SK-MEL-5 (cell line): Measurements from ENCODE around the gene TMEM158. TPM values are rescaled to one million over a fixed set of nuclear protein-coding genes. Genes with fewer than 3 reads are reported as not detected.

Experiments used
- DNase-seq: peaks from one replicate; pipeline ENCODE4 v3.0.0-alpha.2; 2016; ENCODE audit warnings: low read depth, low spot score
- in situ Hi-C: cut with HindIII; loops from 2 replicates; pipeline ENCODE4 v1.10.0; 2016; ENCODE audit warnings: low sequenced_read_pairs, high pct_unique_total_duplicates, low pct_unique_long_range_greater_than_20kb
- total RNA-seq: library from RNA; depleted of rRNA; stranded (reverse); fragments of >200 nt; shearing (Covaris generic); gene quantifications from 2 replicates; pipeline ENCODE4 v1.2.3, GENCODE V29; 2014

TMEM158 gene
- total RNA-seq, 1 experiment from 2014 or later: 4.2 TPM

DNA sequence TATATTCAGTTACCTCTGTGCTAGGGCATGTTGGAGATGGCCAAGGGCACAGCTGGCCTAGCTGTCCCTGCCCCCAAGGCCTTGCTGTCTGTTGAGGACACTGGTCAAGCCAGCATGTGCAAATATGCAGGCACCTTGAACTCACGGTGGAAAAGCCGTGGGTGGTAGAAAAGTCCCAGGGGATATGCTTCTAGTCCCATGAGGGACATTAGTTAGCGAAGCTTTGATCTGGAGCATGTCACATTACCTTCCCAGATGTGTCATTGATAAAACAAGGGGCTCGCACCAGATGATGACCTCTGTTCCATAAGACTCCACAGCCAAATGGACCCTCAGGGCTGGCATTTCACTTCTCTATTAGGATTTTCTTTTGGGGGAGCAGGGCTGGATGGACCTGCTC lies 14.2 kb upstream of the TMEM158 start:
- DNase-seq: no peak
- in situ Hi-C loops: no loop called here

GRCh38 chr3:45239254-45239653 lies 13.2 kb upstream of the TMEM158 start:
- in situ Hi-C loops: no loop called here

DNA sequence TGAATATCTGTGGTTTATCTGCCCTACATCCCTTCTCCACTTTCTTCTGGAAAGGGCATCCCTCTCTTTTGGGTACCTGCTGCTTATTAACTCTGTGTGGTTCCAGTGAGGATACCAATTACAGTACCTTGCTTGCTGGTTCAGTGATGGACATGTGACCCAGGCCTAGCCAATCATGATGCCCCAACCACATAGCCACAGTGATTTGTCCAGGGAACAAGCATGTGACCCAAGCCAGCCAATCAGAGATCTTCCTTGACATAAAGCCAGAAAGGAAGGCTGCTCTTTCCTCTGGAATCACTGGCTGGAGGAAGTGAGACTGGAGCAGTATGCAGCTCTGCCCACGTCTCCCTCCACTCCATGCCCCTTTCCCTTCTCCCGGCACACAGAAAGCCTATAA lies 10.9 kb upstream of the TMEM158 start:
- in situ Hi-C loops: no loop called here
- no peak for DNase-seq

More at GRCh38 chr3:45239254-45239653, 13.2 kb upstream of the TMEM158 start:
- no peak for DNase-seq

DNA sequence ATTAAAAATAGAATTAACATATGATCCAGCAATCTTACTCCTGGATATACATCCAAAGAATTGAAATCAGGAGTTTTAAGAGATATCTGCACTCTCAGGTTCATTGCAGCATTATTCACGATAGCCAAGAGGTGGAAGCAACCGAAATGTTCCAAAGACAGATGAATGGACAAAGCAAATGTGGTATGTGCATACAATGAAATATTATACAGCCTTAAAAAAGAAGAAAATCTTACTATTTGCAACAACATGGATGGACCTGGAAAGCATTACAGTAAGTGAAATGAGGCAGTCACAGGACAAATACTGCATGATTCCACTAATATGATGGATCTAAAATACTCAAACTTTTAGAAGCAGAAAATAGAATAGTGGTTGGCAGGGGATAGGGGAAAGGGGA lies 9.3 kb upstream of the TMEM158 start:
- in situ Hi-C loops: no loop called here
- no peak for DNase-seq

DNA sequence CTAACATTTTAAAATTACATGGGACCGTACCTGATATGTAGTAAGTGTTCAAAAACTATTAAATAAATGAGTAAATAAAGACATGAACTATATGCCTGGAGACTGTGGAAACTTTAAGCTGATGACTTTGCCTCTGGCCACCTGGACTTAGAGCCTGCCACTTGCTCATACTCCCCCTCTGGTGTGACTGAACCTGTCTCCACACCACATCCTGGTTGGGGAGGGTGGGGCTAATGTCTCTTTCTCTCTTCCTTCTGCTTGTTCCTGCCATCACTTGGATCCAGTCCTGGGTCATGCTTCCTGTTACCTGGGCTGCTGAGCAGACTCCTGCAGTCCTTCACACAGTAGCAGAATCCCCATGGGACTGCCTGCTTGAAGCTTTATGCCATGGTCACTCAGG lies 8.2 kb upstream of the TMEM158 start:
- DNase-seq: no peak
- in situ Hi-C loops: no loop called here

- DNase-seq: no peak
- in situ Hi-C loops: no loop called here
These were observed 6.4 kb upstream of the TMEM158 start for GRCh38 chr3:45232521-45232920.

- no peak for DNase-seq
- in situ Hi-C loops: no loop called here
These were observed 1.9 kb upstream of the TMEM158 start for GRCh38 chr3:45227946-45228345.

DNA sequence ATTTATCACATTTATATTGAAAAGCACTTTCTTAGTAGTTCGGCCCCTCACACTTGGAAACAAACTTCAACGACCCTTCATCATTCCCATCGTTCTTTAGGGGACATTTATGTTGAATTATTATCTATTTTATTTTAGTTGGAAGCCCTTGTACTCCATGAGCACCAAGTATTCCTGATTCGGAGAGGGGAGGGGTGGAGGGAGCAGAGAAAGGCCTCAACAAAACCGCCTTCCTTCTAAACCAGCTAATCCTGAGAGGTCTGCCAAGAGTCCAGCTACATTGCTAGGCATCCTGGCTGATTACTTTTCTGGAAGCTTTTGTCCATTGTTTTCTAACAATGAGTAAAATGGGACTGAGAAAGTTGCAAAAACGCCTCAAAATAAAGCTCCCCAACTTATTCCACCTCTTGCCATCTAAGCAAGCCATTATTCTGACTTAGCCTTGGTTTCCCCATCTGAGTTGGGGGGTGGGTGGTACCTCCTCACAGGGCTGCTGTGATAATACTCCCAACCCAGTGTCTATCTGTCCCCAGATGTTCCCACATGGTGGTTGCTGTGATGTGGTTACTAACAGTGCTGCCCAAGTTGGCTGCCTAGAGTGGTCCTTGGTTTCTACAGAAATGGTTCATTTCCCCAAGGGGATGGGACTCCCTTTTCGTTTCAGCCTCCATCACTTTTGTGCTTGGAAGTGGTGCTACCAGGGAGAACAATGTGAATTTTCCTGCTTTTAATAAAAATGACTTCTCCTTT lies 1.2 kb upstream of the TMEM158 start:
- in situ Hi-C loops: no loop called here
- no peak for DNase-seq

GRCh38 chr3:45225465-45226205 lies 452 bp downstream of the TMEM158 start:
- in situ Hi-C loops: no loop called here

GRCh38 chr3:45224824-45225464 lies 1.1 kb downstream of the TMEM158 start:
- DNase-seq: peak; percentile 83
- in situ Hi-C loops: no loop called here

More at GRCh38 chr3:45225465-45226205, 452 bp downstream of the TMEM158 start:
- DNase-seq: peak; percentile 22

DNA sequence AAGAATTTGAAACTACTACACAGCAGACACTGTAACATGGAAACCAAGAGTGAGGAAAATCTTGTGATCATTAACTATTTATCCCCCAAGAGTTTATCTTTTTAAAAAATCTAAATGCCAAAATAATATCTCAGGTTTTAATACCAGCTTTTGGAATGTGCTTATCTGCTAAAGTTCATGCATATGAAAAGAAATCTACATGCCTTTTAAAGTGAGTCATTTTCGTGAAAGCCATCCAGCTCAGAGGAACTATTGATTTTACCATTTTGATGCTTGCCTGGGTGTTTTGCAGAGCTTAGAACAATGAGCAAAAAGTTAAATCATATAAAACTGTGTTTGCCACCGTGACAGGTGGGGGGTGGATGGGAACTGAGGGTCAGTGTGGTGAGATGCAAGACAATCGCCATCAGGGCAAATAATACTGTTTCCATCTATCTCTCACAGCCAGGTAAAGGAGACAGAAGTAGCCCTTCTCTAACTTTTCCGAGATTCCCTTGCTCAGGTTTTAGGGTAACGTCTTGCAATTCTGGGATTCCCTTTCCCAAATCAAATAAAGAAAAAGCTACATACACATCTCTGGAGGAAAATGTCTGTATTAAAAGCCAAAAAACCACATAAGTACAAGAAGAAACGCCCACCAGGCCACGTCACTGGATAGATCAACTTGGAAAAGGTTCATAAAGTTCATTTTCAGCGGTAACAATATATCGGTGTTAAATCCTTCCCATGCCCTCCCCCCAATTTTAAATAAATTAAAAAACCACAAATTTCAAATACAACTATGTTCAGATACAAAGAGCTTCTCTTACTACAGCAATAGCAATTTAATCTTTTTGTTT lies 2.0 kb downstream of the TMEM158 start:
- DNase-seq: no peak
- in situ Hi-C loops: no loop called here

DNA sequence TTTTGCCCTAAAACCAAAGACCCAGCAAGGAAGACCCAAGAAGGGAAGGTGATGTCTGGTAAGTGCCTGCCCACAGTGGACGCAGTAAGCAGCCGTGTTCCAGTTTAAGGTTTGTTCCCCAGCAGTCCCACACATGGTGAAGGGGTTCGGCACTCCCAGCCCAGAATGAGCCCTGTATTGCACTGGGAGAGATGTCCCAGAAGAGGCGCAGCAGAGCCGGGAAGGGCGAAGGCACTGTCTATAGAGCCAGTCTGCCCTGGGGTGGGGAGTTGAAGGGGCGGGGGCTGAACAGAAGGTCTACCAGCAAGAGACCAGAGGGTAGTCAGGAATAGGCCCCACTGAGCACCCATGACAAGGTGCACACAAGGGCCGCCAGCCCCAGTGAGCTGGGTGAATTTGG lies 6.4 kb downstream of the TMEM158 start:
- in situ Hi-C loops: no loop called here
- no peak for DNase-seq

GRCh38 chr3:45218578-45219390 lies 7.3 kb downstream of the TMEM158 start:
- in situ Hi-C loops: no loop called here
- no peak for DNase-seq

GRCh38 chr3:45216021-45216609 lies 10.0 kb downstream of the TMEM158 start:
- DNase-seq: no peak
- in situ Hi-C loops: no loop called here

- DNase-seq: no peak
- in situ Hi-C loops: no loop called here
These were observed 10.6 kb downstream of the TMEM158 start for GRCh38 chr3:45215466-45215865.

GRCh38 chr3:45214061-45214680 lies 11.9 kb downstream of the TMEM158 start:
- in situ Hi-C loops: no loop called here
- no peak for DNase-seq
